Epidermal melanocyte (primary cell): ENCODE results near the gene CILP2.

Source experiments
- DNase-seq: peaks from one replicate; pipeline ENCODE4 v3.0.0; 2011; ENCODE audit warnings: low spot score; ENCODE audit not compliant: insufficient read length

CILP2 gene

GRCh38 chr19:19563348-19563848, 25.3 kb downstream of the CILP2 start:
- DNase-seq = no peak

- DNase-seq = no peak
Observed at GRCh38 chr19:19566306-19566705, 28.2 kb downstream of the CILP2 start.

- DNase-seq = peak; percentile 5
Observed at GRCh38 chr19:19567391-19567790, 29.3 kb downstream of the CILP2 start.

DNA sequence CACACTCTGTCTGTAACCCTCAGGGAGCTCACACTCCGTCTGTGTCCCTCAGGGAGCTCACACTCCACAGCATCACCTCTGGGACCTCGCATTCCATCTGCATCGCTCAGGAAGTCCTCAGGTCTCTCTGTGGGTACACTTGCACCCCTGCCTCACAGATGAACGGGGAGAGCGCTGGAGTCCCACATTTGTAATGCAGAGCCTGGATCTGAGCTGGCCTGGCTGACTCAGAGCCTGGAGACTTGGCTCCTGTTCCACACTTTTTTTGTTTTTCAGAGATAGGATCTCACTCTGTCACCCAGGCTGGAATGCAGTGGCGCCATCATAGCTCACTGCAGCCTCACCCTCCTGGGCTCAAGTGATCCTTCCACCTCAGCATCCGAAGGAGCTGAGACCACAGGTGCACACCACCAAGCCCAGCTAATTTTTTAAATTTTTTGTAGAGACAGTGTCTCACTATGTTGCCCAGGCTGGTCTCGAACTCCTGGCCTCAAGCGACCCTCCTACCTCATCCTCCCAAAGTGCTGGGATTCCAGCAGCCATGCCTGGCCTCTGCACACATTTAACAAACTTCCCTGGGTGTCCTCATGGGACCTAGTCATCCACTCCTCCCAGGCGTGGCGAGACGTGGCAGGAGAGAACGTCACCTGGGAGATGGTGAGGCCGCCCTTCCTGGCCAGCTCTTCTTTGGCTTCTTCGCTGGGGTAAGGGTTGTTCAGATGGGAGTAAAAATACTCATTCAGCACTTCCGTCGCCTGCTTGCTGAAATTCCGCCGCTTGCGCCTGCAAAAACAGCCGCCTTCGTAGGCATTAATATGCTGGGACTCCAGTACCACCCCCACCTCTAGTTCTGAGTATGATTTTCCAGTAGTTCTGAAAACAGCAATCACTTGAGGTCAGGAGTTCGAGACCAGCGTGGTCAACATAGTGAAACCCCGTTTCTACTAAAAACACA, 31.0 kb downstream of the CILP2 start:
- no peak for DNase-seq

GRCh38 chr19:19570571-19570970, 32.5 kb downstream of the CILP2 start:
- DNase-seq = no peak

DNA sequence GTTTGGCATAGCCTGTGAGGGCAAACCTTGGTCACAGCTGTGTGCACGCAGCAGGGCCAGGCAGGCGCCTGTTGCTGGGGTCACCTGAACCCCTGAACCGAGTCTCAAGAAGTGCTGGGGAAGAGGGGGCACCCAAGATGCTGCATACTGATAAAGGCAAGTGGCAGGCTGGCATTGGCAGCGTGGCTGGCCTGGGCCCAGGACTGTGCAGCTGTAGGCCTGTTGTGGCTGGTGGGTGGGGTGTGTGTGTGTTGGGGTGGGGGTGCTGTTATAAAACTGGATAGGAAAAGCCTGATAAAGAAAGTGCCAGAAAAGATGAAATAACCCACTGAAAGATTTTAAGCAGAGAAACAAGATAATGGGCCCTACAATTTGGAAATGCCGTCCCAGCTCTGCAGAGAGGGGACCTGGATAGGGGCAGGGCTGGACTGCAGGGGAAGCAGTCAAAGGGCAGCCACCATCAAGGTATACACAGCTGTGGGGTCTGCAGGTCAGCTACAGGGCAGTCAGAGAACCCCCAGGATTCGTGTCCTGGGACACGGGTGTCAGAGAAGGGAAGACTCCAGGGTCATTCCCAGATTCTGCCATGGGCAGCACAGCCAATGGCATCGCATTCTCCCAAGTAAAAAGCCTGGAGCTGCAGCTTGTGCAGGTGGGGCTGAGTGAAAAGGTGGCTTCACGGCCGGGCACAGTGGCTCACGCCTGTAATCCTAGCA, 33.2 kb downstream of the CILP2 start:
- DNase-seq = no peak

DNA sequence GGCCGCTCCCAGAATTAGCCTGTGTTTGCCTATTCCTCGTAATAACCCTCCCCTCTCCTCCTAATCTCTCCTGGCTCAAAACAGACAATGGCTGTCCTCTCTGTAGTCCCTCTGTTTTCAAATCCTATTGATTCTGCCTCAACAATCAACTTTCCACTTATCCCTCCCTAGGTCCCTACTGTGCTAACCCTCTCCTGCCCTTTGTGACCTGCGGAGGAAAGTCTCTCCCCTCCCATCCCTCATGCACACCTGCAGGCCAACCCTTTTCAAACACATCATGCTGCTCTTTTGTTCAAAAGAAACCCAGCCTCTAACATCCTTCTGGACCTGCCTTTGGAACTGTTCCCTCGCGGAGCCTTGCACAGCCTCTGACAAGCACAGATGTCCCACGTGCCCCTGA, 37.3 kb downstream of the CILP2 start:
- DNase-seq = no peak

GRCh38 chr19:19578252-19578651, 40.2 kb downstream of the CILP2 start:
- DNase-seq = no peak

DNA sequence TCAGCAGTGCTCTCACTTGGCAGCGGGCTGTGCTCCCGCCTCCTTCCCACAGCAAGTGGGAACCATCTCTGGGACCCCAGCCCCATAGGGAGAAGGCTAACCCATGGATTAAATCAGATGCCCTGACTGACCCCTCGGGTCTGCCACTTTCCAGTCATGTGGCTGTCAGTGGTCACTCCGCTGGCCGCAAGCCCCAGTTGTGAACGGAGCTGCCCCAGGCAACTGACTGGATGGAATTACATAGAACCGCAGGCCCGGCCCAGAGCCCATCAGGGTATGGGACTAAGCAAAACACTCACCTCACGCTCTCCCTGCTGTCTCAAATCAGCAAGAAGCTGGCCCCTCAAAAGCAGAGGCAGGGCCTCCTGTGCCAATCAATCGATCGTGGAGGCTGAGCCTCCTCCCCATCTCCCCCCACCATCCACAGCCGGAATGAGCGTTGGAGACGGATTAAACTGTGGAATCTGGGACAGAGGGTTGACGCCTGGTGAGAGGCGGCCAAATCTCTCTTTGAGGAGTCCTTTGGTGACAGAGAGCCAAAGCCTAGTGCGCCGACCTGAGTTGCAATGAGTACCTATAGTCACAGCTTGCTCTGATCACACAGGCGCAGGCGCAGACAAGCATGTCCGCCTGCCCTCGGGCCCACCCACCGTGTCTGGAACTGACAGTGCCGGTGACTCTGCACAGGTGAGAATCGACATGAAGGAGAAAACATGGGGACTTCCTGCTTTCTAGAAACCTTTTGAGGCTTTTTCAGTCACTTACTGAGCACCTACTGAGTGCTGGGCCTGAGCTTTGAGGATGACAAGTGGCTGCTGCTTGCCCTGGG, 41.7 kb downstream of the CILP2 start:
- DNase-seq = no peak

- DNase-seq = no peak
Observed at GRCh38 chr19:19580418-19580817, 42.4 kb downstream of the CILP2 start.

GRCh38 chr19:19581391-19581790, 43.3 kb downstream of the CILP2 start:
- DNase-seq = no peak

- DNase-seq = no peak
Observed at GRCh38 chr19:19582471-19582870, 44.4 kb downstream of the CILP2 start.

GRCh38 chr19:19584356-19584755, 46.3 kb downstream of the CILP2 start:
- no peak for DNase-seq

- DNase-seq = no peak
Observed at GRCh38 chr19:19587771-19588170, 49.7 kb downstream of the CILP2 start.

DNA sequence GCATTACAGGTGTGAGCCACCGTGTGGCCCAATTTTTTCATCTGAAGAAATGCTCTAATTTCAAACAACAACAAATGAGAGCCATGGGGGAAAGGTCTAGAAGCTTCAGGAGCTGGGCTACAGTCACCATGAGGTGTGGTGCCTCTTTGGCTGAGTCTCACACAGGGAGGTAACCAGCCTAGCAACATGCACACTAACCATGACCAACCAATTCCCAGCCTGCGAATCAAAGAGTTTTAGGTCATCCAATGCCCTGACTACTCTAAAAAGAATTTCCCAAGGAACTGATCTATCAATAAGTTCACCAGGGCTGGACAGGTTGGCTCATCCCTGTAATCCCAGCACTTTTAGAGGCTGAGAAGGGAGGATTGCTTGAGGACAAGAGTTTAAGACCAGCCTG, 50.5 kb downstream of the CILP2 start:
- DNase-seq = no peak

- peak; percentile 82 for DNase-seq
Observed at GRCh38 chr19:19591133-19591825, 53.2 kb downstream of the CILP2 start.

- DNase-seq = no peak
Observed at GRCh38 chr19:19592690-19593089, 54.6 kb downstream of the CILP2 start.

- no peak for DNase-seq
Observed at GRCh38 chr19:19594381-19594780, 56.3 kb downstream of the CILP2 start.

- DNase-seq = no peak
Observed at GRCh38 chr19:19595171-19595701, 57.2 kb downstream of the CILP2 start.
